HEK293T (cell line): Measurements from ENCODE around the gene TEAD2.

Source experiments
- CTCF ChIA-PET: fragments of 350-600 bp; formaldehyde crosslinking; extraction: SDS; loops from one replicate; lab custom pipeline; 2021; ENCODE audit warnings: antibody characterized with exemption, inconsistent platforms; lab: Yijun Ruan, JAX
- POLR2A ChIA-PET: fragments of 350-600 bp; formaldehyde crosslinking; extraction: SDS; loops from one replicate; lab custom pipeline; 2020; ENCODE audit warnings: antibody characterized with exemption, inconsistent platforms; lab: Yijun Ruan, JAX
- DNase-seq: peaks from one replicate; pipeline ENCODE4 v3.0.0; 2012; ENCODE audit warnings: mixed read lengths; ENCODE audit errors: extremely low spot score
- ARNT ChIP-seq: fragments of 450-650 bp; IDR thresholded peaks from 2 replicates; pipeline ENCODE4 v1.6.1; 2017; ENCODE audit warnings: mild to moderate bottlenecking
- BHLHE40 ChIP-seq: fragments of 450-650 bp; IDR thresholded peaks from 2 replicates; pipeline ENCODE4 v1.6.1; 2016; ENCODE audit warnings: mild to moderate bottlenecking, moderate library complexity, borderline replicate concordance
- CTBP1 ChIP-seq: fragments of 450-650 bp; IDR thresholded peaks from 2 replicates; pipeline ENCODE4 v1.6.1; 2016; ENCODE audit warnings: borderline replicate concordance
- ELF4 ChIP-seq: fragments of 450-650 bp; IDR thresholded peaks from 2 replicates; pipeline ENCODE4 v1.6.1; 2017; ENCODE audit warnings: antibody characterized with exemption
- FOXA1 ChIP-seq: fragments of 450-650 bp; IDR thresholded peaks from 2 replicates; pipeline ENCODE4 v1.6.1; 2016; ENCODE audit warnings: mild to moderate bottlenecking
- FOXK2 ChIP-seq: fragments of 450-650 bp; IDR thresholded peaks from 2 replicates; pipeline ENCODE4 v1.6.1; 2016; ENCODE audit warnings: mild to moderate bottlenecking
- FOXM1 ChIP-seq: fragments of 450-650 bp; IDR thresholded peaks from 2 replicates; pipeline ENCODE4 v1.6.1; 2017; ENCODE audit warnings: mild to moderate bottlenecking, borderline replicate concordance
- HDGF ChIP-seq: fragments of 450-650 bp; IDR thresholded peaks from 2 replicates; pipeline ENCODE4 v1.6.1; 2017; ENCODE audit warnings: antibody characterized with exemption, borderline replicate concordance
- L3MBTL2 ChIP-seq: fragments of 450-650 bp; conservative IDR thresholded peaks from 2 replicates; pipeline ENCODE4 v1.6.1; 2016; ENCODE audit warnings: mild to moderate bottlenecking
- LEF1 ChIP-seq: fragments of 450-650 bp; IDR thresholded peaks from 2 replicates; pipeline ENCODE4 v1.6.1; 2017; ENCODE audit warnings: mild to moderate bottlenecking, borderline replicate concordance
- NFRKB ChIP-seq: fragments of 450-650 bp; IDR thresholded peaks from 2 replicates; pipeline ENCODE4 v1.6.1; 2016; ENCODE audit warnings: mild to moderate bottlenecking, moderate library complexity
- PKNOX1 ChIP-seq: fragments of 450-650 bp; IDR thresholded peaks from 2 replicates; pipeline ENCODE4 v1.6.1; 2016
- SP1 ChIP-seq: fragments of 450-650 bp; IDR thresholded peaks from 2 replicates; pipeline ENCODE4 v1.6.1; 2017
- SUZ12 ChIP-seq: fragments of 450-650 bp; IDR thresholded peaks from 2 replicates; pipeline ENCODE4 v1.6.1; 2016; ENCODE audit warnings: mild to moderate bottlenecking
- TARDBP ChIP-seq: fragments of 450-650 bp; IDR thresholded peaks from 2 replicates; pipeline ENCODE4 v1.6.1; 2016
- ZNF384 ChIP-seq: fragments of 450-650 bp; IDR thresholded peaks from 2 replicates; pipeline ENCODE4 v1.6.1; 2016

Gene TEAD2

DNA sequence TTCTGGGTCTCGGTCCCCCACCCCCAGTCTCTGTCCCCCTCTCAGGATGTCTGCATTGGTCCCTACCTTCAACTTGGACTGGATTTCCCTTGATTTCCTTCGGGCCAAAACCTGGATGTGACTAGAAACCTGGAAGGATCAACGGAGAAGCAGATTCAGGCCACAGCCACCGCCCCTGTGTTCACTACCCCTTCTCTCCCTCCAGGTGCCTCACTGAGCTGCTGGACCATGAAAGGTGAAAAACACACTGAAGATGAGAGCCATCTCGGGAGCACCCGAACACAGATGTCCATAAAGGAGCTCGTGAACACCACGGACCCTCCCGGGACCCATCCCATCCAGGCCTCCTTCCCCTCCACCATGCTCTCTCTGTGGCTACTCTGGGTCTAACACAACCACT lies 5.0 kb downstream of the TEAD2 start:
- TF ChIP-seq SP1 (no peak), FOXM1 (no peak), ZNF384 (no peak), NFRKB (no peak), CTBP1 (no peak), ARNT (no peak), FOXA1 (no peak), PKNOX1 (no peak), LEF1 (no peak), HDGF (no peak), BHLHE40 (no peak)
- no peak for DNase-seq
- POLR2A ChIA-PET = no interaction called here
- CTCF ChIA-PET = no interaction called here

GRCh38 chr19:49356382-49356781 lies 5.8 kb downstream of the TEAD2 start:
- no peak for DNase-seq
- TF ChIP-seq FOXA1 = no peak
- TF ChIP-seq TARDBP = no peak
- TF ChIP-seq FOXM1 = no peak
- TF ChIP-seq ELF4 = no peak
- no peak for TF ChIP-seq SP1
- TF ChIP-seq LEF1 = no peak
- TF ChIP-seq SUZ12 = no peak
- no peak for TF ChIP-seq CTBP1
- no peak for TF ChIP-seq HDGF
- no peak for TF ChIP-seq L3MBTL2
- ChIA-PET CTCF (no interaction called here), POLR2A (no interaction called here)

GRCh38 chr19:49355909-49356353 lies 6.3 kb downstream of the TEAD2 start:
- TF ChIP-seq BHLHE40 (no peak), HDGF (no peak), ARNT (no peak), L3MBTL2 (no peak), SP1 (no peak), TARDBP (no peak), SUZ12 (no peak), NFRKB (no peak), PKNOX1 (no peak), ZNF384 (no peak)
- no peak for DNase-seq
- POLR2A ChIA-PET = no interaction called here
- CTCF ChIA-PET = no interaction called here

- ChIA-PET CTCF (no interaction called here), POLR2A (no interaction called here)
- no peak for DNase-seq
- TF ChIP-seq SUZ12 = no peak
- TF ChIP-seq HDGF = no peak
- no peak for TF ChIP-seq L3MBTL2
- TF ChIP-seq FOXK2 = no peak
- no peak for TF ChIP-seq ZNF384
- TF ChIP-seq SP1 = no peak
- TF ChIP-seq LEF1 = no peak
- TF ChIP-seq PKNOX1 = no peak
- TF ChIP-seq BHLHE40 = no peak
- TF ChIP-seq CTBP1 = no peak
- TF ChIP-seq ELF4 = no peak
- TF ChIP-seq ARNT = no peak
These were observed 12.6 kb downstream of the TEAD2 start for GRCh38 chr19:49349567-49349966.

GRCh38 chr19:49348305-49349189 lies 13.7 kb downstream of the TEAD2 start:
- DNase-seq = no peak
- no peak for TF ChIP-seq CTBP1
- TF ChIP-seq TARDBP = no peak
- no peak for TF ChIP-seq HDGF
- no peak for TF ChIP-seq FOXM1
- ChIA-PET CTCF (interaction anchor here (0.6 to 0.7 kb wide), 2 partner anchors 32 to 133 kb away, joined by 3 read pairs; no protein-coding TSS in a partner anchor), POLR2A (no interaction called here)

- CTCF ChIA-PET = interaction anchor here (0.7 kb wide), 1 partner anchor 133 kb away, joined by 3 read pairs; no protein-coding TSS in a partner anchor
- POLR2A ChIA-PET = no interaction called here
- TF ChIP-seq HDGF (no peak), NFRKB (no peak), LEF1 (no peak), FOXK2 (no peak), L3MBTL2 (no peak), SUZ12 (no peak), SP1 (no peak), ARNT (no peak), TARDBP (no peak), ELF4 (no peak), CTBP1 (no peak), BHLHE40 (no peak), PKNOX1 (no peak), FOXM1 (no peak), ZNF384 (no peak), FOXA1 (no peak)
- peak; percentile 58 for DNase-seq
These were observed 14.4 kb downstream of the TEAD2 start for GRCh38 chr19:49347835-49348234.
